GM13977 (cell line): ENCODE measurements around the gene LZTR1.
"Not testable (repeated sequence)": the region's sequence is repeated elsewhere in the genome, so short reads cannot be mapped to it uniquely, and the experiment has no call there.

Experiments
- DNase-seq: peaks from one replicate; pipeline ENCODE4 v3.0.0; 2012; ENCODE audit warnings: low spot score
- CTCF ChIP-seq: IDR thresholded peaks from 2 replicates; pipeline ENCODE4 v1.5.1; 2012; ENCODE audit warnings: mild to moderate bottlenecking, control low read depth; ENCODE audit not compliant: insufficient read depth; ENCODE audit errors: extremely low read depth, missing control alignments
- in situ Hi-C: fragments of 300-500 bp; cut with MboI; formaldehyde crosslinking; loops from one replicate; pipeline ENCODE4 v1.12.0; 2022; ENCODE audit warnings: low sequenced_read_pairs, low pct_unique_long_range_greater_than_20kb, mixed read lengths, inconsistent platforms; ENCODE audit not compliant: unreplicated experiment

The LZTR1 gene

DNA sequence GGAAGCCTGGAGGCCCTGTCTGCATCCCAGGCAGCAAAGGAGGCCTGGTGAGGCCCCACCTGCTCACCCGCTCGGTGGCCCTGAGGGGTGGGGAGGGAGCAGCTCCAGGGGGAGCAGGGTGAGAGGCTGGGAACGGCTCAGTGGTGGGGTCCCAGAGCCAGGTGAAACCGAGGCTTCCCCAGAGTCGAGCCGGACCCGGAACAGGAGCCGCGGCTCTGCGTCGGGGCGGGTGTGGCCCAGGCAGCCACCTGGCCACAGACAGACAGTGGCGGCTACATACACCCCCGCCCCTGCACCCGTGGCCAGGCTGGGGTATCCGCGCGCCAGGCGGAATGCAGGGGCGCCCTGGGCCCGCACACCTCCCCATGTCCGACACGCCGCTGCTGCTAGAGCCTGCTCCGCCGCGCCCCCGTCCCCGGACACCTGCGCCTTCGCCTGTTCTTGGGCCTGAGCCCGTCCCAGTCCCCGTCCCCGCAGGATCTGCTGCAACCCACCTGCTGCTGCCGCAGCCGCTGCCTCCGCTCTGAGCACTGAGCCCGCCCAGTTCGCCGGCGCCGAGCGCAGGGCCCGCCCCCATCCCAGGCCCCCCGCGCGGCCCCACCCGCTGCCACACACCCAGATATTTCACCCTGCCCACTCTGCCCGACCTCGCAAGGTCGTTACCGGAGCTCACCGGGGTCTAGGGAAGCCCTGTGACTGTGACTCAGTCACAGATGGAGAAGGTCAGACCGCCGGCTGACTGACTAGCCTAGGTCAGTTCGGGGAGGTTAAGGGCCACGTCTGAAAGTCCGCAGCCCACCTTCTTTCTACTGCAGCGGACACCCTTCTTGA lies 50.2 kb downstream of the LZTR1 start, which contains the start of gene SLC7A4:
Gene SLC7A4 (minus strand): TSS at position 525 of the 831 bp plus-strand sequence. CDS start 749 bp downstream, outside the sequence.
- in situ Hi-C loops: no loop called here
- TF ChIP-seq CTCF: no peak
- DNase-seq: no peak

GRCh38 chr22:21032868-21033688 lies 51.0 kb downstream of the LZTR1 start:
- DNase-seq: no peak
- no peak for TF ChIP-seq CTCF
- in situ Hi-C loops: no loop called here

DNA sequence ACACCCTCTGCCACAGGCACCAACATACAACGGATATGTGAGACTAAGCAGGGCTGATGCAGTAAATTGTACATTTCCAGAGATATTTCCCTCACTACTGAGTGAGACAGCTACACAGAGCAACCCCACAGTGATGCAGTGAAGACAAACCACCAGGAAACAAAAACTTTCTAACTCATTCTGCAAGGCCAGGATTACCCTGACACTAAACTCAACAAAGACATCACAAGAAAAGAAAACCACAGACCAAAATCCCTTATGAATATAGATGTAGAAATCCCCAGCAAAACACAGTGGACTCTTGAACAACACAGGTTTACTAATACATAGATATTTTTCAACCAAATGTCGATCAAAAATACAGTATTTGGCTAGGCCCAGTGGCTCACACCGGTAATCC lies 51.8 kb downstream of the LZTR1 start:
- no peak for TF ChIP-seq CTCF
- in situ Hi-C loops: no loop called here
- DNase-seq: no peak

GRCh38 chr22:21034989-21035388 lies 52.9 kb downstream of the LZTR1 start:
- no peak for TF ChIP-seq CTCF
- in situ Hi-C loops: no loop called here

DNA sequence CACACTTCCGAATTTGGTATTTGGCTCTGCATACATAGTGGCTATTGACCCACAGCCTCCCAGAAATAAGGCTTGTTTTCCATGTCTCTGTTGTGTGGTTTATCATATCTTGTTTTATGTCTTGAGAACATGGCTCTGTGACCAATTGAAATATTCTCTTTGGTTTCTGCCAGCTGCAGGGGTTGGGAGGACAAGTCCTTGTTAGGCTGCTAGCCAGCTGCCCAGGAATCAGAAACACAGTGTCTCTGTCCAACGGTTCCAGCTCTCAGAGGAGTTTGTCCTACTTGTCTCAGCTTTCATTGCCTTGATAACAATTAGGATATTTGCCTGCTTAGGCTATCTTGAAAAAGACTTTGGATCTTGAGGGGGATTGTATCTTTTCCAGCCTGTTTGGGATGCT lies 56.3 kb downstream of the LZTR1 start:
- in situ Hi-C loops: no loop called here
- DNase-seq: no peak
- no peak for TF ChIP-seq CTCF

More at GRCh38 chr22:21034989-21035388, 52.9 kb downstream of the LZTR1 start:
- no peak for DNase-seq

DNA sequence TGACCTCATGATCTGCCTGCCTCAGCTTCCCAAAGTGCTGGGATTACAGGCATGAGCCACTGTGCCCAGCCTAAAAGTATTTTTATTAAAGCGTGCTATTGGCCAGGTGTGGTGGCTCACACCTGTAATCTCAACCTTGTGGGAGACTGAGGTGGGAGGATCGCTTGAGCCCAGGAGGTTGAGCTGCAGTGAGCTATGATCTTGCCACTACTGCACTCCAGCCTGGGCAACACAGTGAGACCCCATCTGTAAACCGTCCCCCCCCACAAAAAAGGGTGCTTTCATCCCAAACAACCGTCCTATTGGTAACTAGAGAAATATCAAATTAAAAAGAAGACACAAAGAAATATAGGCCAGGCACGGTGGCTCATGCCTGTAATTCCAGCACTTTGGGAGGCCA lies 57.1 kb downstream of the LZTR1 start:
- DNase-seq, in situ Hi-C loops: not testable (repeated sequence)

- no peak for TF ChIP-seq CTCF
- in situ Hi-C loops: no loop called here
- no peak for DNase-seq
These were observed 59.8 kb downstream of the LZTR1 start for GRCh38 chr22:21041937-21042336.
